Karpas-422 (cell line): ENCODE results near the gene GPR15LG. TPM values are rescaled to one million over a fixed set of nuclear protein-coding genes. Genes with fewer than 3 reads are reported as not detected.
A peak's percentile ranks its signal among the peaks of the same experiment; 100 is the strongest.

Source experiments
- DNase-seq: peaks from one replicate; pipeline ENCODE4 v3.0.0-alpha.2; 2015
- H2AFZ ChIP-seq: fragments of 200-600 bp; sonication (generic); 2 replicates; pipeline ENCODE4 v1.6.1; 2014; ENCODE audit warnings: antibody characterized with exemption, low read length, mixed read lengths
- H3K27ac ChIP-seq: fragments of 200-600 bp; sonication (generic); 2 replicates; pipeline ENCODE4 v1.5.1; 2014; ENCODE audit warnings: mild to moderate bottlenecking, low read length, moderate library complexity
- H3K27me3 ChIP-seq: fragments of 200-600 bp; sonication (generic); 2 replicates; pipeline ENCODE4 v1.6.1; 2014; ENCODE audit warnings: low read length, mixed read lengths
- H3K36me3 ChIP-seq: fragments of 200-600 bp; sonication (generic); 2 replicates; pipeline ENCODE4 v1.6.1; 2014; ENCODE audit warnings: low read length, mixed read lengths; ENCODE audit not compliant: insufficient read depth
- H3K4me1 ChIP-seq: fragments of 200-600 bp; sonication (generic); 2 replicates; pipeline ENCODE4 v1.6.1; 2014; ENCODE audit warnings: mild to moderate bottlenecking, low read length, mixed read lengths
- H3K4me2 ChIP-seq: fragments of 200-600 bp; sonication (generic); 2 replicates; pipeline ENCODE4 v1.6.1; 2014; ENCODE audit warnings: low read length, low read depth, mild to moderate bottlenecking; ENCODE audit not compliant: poor library complexity, severe bottlenecking
- H3K4me3 ChIP-seq: fragments of 200-600 bp; sonication (generic); 2 replicates; pipeline ENCODE4 v1.5.1; 2014; ENCODE audit warnings: mild to moderate bottlenecking, antibody characterized with exemption, low read length, mixed read lengths
- H3K79me2 ChIP-seq: fragments of 200-600 bp; sonication (generic); 2 replicates; pipeline ENCODE4 v1.6.1; 2014; ENCODE audit warnings: mild to moderate bottlenecking, low read length, mixed read lengths
- H3K9ac ChIP-seq: fragments of 200-600 bp; sonication (generic); 2 replicates; pipeline ENCODE4 v1.6.0; 2014; ENCODE audit warnings: low read length
- H3K9me2 ChIP-seq: fragments of 200-600 bp; sonication (generic), shearing (Covaris generic); replicated peaks from 2 replicates; pipeline ENCODE4 v1.6.0; 2014; ENCODE audit warnings: mild to moderate bottlenecking, low read length, moderate library complexity; ENCODE audit not compliant: insufficient read depth
- H3K9me3 ChIP-seq: fragments of 300-700, 200-600 bp; sonication (generic); 2 replicates; pipeline ENCODE4 v1.6.1; 2014; ENCODE audit warnings: low read length, mixed read lengths
- H4K20me1 ChIP-seq: fragments of 200-600 bp; sonication (generic); 2 replicates; pipeline ENCODE4 v1.6.1; 2014; ENCODE audit warnings: mild to moderate bottlenecking, antibody characterized with exemption, low read length, low read depth; ENCODE audit not compliant: insufficient read depth
- total RNA-seq: library from RNA; depleted of rRNA; stranded (reverse); fragments of >200 nt; shearing (Covaris generic); gene quantifications from 2 replicates; pipeline ENCODE4 v1.2.3, GENCODE V29; 2014; ENCODE audit warnings: low replicate concordance

The GPR15LG gene
- total RNA-seq, 1 experiment from 2014 or later = not detected

DNA sequence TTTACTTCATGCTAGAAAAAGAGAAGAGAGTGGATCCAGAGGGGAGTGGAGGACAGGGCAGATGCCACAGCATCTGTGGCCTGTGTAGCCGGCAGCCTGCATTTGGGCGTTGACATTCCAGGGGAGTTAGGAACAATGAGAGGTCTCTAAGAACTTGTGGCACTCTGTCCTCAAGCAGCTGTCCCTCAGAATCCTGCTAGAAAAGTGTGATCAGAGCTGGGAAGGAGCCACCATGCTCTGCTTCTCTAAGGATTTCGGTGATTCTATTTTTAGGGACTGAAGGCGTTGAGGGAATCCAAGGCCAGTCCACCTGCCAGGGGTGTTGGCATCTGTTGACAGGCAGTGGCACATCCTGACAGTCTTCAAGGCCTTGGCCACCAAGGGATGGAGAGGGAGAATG, 44.1 kb downstream of the GPR15LG start:
- Histone ChIP-seq H4K20me1 (no peaks in the 10 kb centered on the region), H3K9ac (no peak overlapping the region), H2AFZ (no peak overlapping the region), H3K27me3 (no peaks in the 10 kb centered on the region), H3K4me1 (no peaks in the 10 kb centered on the region), H3K9me2 (no peaks in the 10 kb centered on the region), H3K4me3 (no peak overlapping the region), H3K79me2 (no peaks in the 10 kb centered on the region), H3K36me3 (no peaks in the 10 kb centered on the region), H3K27ac (no peak overlapping the region), H3K4me2 (no peak overlapping the region), H3K9me3 (no peaks in the 10 kb centered on the region)
- no peak for DNase-seq

DNA sequence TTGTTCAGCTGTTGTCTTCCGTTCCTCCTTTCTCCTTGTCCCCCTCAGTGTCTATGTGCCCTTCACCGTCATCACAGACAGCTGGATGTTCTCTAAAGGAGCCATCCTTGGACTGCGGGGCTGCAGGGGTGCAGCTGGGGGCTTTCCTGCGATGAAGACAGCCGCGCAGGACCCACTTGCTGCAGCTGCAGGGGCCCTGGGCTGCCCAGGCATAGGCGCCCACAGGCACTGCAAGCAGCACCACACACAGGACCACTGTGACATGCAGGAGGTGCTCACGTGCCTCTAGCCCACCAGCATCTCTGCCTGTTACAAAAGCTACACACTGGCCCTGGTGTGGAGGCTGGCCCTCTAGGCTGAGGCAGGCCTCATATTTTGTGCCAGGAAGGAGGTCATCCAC, 48.3 kb downstream of the GPR15LG start:
- H3K4me2 ChIP-seq = no peak overlapping the region
- no peak overlapping the region for H3K27ac ChIP-seq
- H3K9me2 ChIP-seq = no peaks in the 10 kb centered on the region
- H2AFZ ChIP-seq = no peak overlapping the region
- H3K27me3 ChIP-seq = no peaks in the 10 kb centered on the region
- no peaks in the 10 kb centered on the region for H4K20me1 ChIP-seq
- no peaks in the 10 kb centered on the region for H3K4me1 ChIP-seq
- H3K36me3 ChIP-seq = no peaks in the 10 kb centered on the region
- H3K9me3 ChIP-seq = no peaks in the 10 kb centered on the region
- no peak overlapping the region for H3K9ac ChIP-seq
- DNase-seq = no peak
- no peaks in the 10 kb centered on the region for H3K79me2 ChIP-seq
- no peak overlapping the region for H3K4me3 ChIP-seq

DNA sequence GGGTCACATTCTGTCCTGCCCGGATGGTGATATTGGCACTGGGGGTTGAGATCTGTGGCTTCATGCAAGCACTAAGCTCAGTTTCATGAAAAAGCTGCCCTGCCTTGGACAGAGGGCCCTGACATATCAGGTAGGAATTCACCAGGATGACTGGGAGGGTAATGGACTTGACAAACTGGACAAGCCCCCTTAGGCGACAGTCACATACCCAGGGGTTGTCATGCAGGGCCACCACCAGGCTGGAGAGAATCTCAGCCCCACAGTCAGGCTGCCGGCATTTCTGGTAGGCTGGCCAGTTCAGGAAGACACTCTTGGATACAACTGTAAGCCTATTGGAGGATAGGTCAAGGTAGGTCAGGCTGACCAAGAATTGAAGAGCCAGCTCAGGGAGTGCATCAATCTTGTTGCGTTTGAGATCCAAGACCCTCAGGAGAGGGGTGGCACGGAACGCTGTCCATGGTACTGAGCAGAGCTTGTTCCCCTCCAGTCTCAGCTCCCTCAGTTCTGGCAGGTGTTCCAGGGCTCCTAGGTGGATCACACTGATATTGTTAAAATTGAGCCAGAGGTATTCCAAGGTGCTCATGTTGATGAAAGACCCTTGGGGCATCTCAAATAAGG, 50.9 kb downstream of the GPR15LG start:
- Histone ChIP-seq H4K20me1 (no peaks in the 10 kb centered on the region), H3K36me3 (no peaks in the 10 kb centered on the region), H3K79me2 (no peaks in the 10 kb centered on the region), H3K9ac (no peak overlapping the region), H3K27me3 (no peaks in the 10 kb centered on the region), H3K4me3 (no peak overlapping the region), H3K9me3 (no peaks in the 10 kb centered on the region), H3K9me2 (no peaks in the 10 kb centered on the region), H3K27ac (no peak overlapping the region), H3K4me1 (no peaks in the 10 kb centered on the region), H2AFZ (no peak overlapping the region), H3K4me2 (no peak overlapping the region)
- DNase-seq = peak; percentile 38

DNA sequence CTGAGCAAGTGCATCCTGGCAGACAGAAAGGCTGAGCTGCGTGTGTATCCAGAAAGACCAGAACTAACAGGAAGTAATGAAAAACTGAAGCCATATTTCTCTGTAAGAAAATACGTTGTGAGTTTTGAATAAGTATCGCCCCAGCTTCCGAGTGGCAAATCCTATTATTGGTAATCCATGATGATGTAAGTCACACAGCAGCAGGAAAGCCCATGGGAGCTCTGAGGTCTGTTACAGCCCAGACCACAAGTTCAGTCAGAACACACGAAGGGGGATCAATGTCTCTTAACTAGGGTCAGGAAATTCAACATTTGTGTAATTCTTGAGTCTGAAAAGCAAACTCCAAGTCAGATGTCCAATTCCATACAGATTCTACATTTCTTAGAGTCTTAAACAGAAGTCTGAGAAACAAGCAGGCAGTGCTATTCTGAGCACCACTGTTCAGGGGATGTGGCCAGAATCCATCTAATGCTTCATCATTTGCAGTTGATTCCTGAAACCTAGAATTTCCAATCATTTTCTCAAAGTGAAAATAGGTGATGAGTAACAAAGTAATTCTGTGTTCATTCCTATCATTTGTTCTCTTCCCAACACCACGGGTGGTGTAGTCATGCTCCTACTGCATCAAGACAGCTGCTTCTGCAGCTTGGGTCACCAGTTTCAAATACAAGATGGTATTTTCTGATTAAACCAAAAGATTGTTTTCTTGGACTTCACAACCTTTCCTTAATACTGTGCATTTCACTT, 52.0 kb downstream of the GPR15LG start, which contains the start of gene LRIT2:
Gene LRIT2 (minus strand): TSS at position 118 of the 747 bp plus-strand sequence. CDS start 24 bp downstream, at position 94.
- H3K9me3 ChIP-seq = no peaks in the 10 kb centered on the region
- H3K9me2 ChIP-seq = no peaks in the 10 kb centered on the region
- H3K9ac ChIP-seq = no peak within 1 kb of the TSS
- no peak for DNase-seq
- no peak within 1 kb of the TSS for H3K4me2 ChIP-seq
- no peak within 1 kb of the TSS for H3K4me3 ChIP-seq
- H2AFZ ChIP-seq = no peak within 1 kb of the TSS
- no peaks in the 10 kb centered on the region for H3K4me1 ChIP-seq
- H3K27me3 ChIP-seq = no peaks in the 10 kb centered on the region
- no peak within 1 kb of the TSS for H3K27ac ChIP-seq
- H4K20me1 ChIP-seq = no peaks in the 10 kb centered on the region
- no peaks in the 10 kb centered on the region for H3K79me2 ChIP-seq
- H3K36me3 ChIP-seq = no peaks in the 10 kb centered on the region

DNA sequence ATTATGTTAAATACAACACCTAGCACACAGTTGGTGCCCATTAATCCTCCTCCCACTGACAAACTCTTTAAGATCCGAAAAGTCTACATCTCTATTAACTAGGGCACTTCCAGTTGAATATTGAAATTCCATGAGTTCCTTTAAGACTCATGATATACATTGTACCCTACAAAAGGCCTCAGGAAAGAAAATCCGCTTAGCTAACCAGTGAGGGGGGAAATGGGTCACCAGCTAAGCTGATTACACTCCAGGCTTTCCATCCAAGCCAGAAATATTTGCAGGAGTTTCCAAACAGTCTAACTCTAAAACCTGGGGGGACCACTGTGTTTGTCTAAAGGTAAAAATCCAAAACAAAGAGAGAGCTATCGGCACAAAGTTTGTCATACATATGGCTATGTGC, 53.0 kb downstream of the GPR15LG start:
- no peaks in the 10 kb centered on the region for H3K9me2 ChIP-seq
- H3K27me3 ChIP-seq = no peaks in the 10 kb centered on the region
- H3K4me2 ChIP-seq = no peak overlapping the region
- H2AFZ ChIP-seq = no peak overlapping the region
- H3K27ac ChIP-seq = no peak overlapping the region
- no peaks in the 10 kb centered on the region for H3K36me3 ChIP-seq
- no peaks in the 10 kb centered on the region for H4K20me1 ChIP-seq
- no peaks in the 10 kb centered on the region for H3K9me3 ChIP-seq
- no peak overlapping the region for H3K4me3 ChIP-seq
- no peaks in the 10 kb centered on the region for H3K79me2 ChIP-seq
- no peak for DNase-seq
- no peaks in the 10 kb centered on the region for H3K4me1 ChIP-seq
- H3K9ac ChIP-seq = no peak overlapping the region

DNA sequence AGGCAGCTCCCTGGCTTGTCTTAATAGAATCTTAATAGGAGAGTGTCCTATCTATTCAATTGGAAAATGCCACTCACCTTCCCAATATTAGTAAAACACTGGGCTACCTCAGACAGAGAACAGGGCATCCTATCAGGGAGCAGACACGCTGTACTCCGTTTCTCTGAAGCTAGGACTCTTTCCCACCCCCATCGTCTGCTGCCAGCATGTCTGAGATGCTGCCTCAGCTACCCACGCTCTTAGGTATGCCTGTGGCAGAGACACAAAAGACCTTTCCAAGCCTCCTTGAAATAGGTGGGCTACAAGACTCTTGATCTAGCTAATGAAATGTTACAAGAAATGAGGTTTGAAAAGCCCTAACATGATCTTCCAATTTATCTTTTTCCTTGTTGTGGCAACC, 54.2 kb downstream of the GPR15LG start:
- H4K20me1 ChIP-seq = no peaks in the 10 kb centered on the region
- no peak overlapping the region for H2AFZ ChIP-seq
- no peak overlapping the region for H3K27ac ChIP-seq
- H3K9me3 ChIP-seq = no peaks in the 10 kb centered on the region
- no peaks in the 10 kb centered on the region for H3K27me3 ChIP-seq
- H3K9me2 ChIP-seq = no peaks in the 10 kb centered on the region
- no peaks in the 10 kb centered on the region for H3K4me1 ChIP-seq
- no peak overlapping the region for H3K4me3 ChIP-seq
- no peak for DNase-seq
- H3K4me2 ChIP-seq = no peak overlapping the region
- no peaks in the 10 kb centered on the region for H3K79me2 ChIP-seq
- H3K9ac ChIP-seq = no peak overlapping the region
- no peaks in the 10 kb centered on the region for H3K36me3 ChIP-seq

DNA sequence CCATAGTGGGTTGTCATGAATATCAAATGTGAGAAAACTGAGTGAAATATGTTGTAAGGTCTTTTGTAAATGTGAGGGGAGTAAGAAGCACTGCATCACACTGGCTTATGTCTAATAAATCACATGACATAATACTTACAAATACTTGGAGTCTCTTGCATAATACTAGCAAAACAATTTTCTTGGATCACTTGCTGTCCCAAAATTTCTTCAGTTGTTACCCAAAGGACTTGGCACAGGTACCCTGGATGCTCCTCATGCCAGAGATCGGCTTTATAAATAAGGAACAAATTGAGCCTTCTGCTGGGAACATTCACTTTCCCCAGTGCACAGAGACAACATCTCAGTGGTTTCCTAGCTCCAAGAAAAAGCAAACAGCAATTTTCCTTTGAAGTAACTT, 56.8 kb downstream of the GPR15LG start:
- Histone ChIP-seq H3K36me3 (no peaks in the 10 kb centered on the region), H3K4me1 (no peaks in the 10 kb centered on the region), H3K79me2 (no peaks in the 10 kb centered on the region), H4K20me1 (no peaks in the 10 kb centered on the region), H3K4me2 (no peak overlapping the region), H3K9me3 (no peaks in the 10 kb centered on the region), H2AFZ (no peak overlapping the region), H3K9ac (no peak overlapping the region), H3K27me3 (no peaks in the 10 kb centered on the region), H3K4me3 (no peak overlapping the region), H3K27ac (no peak overlapping the region), H3K9me2 (no peaks in the 10 kb centered on the region)
- no peak for DNase-seq

DNA sequence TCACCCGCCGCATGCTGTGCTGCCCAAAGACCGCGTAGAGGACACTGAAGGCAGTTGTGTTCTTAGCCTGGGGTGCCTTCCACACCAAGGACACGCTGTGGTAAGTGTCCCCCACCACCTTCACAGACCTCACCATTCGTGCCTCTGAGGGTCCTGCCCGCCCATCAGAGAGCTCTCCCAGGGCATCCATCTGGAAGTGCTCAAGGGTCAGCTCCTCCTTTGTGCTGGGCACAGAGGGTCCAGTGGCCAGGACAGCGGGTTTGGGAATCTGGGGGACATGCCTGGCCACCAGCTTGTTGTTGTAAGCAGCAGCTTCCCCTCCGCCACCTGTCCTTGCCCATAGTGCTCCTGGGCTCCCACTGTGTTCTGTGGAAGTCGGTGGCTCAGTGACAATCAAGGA, 58.8 kb downstream of the GPR15LG start:
- Histone ChIP-seq H3K9me2 (no peaks in the 10 kb centered on the region), H3K4me3 (no peak overlapping the region), H3K9ac (no peak overlapping the region), H3K9me3 (no peaks in the 10 kb centered on the region), H3K36me3 (no peaks in the 10 kb centered on the region), H2AFZ (no peak overlapping the region), H4K20me1 (no peaks in the 10 kb centered on the region), H3K4me2 (no peak overlapping the region), H3K79me2 (no peaks in the 10 kb centered on the region), H3K27me3 (no peaks in the 10 kb centered on the region), H3K27ac (no peak overlapping the region), H3K4me1 (no peaks in the 10 kb centered on the region)
- no peak for DNase-seq
